CD4-positive, alpha-beta T cell (primary cell): ENCODE results near the gene RNF115. TPM values are rescaled to one million over a fixed set of nuclear protein-coding genes. Genes with fewer than 3 reads are reported as not detected.

Experiments
- ATAC-seq: fragments of 200-7000 bp; cut with Tn5 transposase; one replicate; pipeline ENCODE4 v1.10.0; 2022; ENCODE audit warnings: mild to moderate bottlenecking; ENCODE audit not compliant: poor library complexity
- CTCF ChIA-PET: fragments of 350-600 bp; sonication (Branson Sonifier 250); formaldehyde crosslinking; loops from one replicate; lab custom pipeline; 2021; ENCODE audit warnings: antibody characterized with exemption, inconsistent platforms; lab: Charles Lee
- POLR2A ChIA-PET: fragments of 350-600 bp; sonication (Branson Sonifier 250); formaldehyde crosslinking; loops from one replicate; lab custom pipeline; 2021; ENCODE audit warnings: antibody characterized with exemption, inconsistent platforms; lab: Charles Lee
- DNase-seq, 14 experiments: peaks; one replicate each; pipeline ENCODE4 v3.0.0-alpha.2; 2013 to 2020; ENCODE audit warnings: mixed read lengths in 2 of 14
- H3K27ac ChIP-seq, 2 donors: one replicate each; pipeline versions ENCODE4 v1.5.1 to v1.7.0; 2013; ENCODE audit warnings: low read length in 2 of 2, low read depth in 1 of 2, mild to moderate bottlenecking in 1 of 2
- H3K27me3 ChIP-seq, 2 experiments: 1 replicate in 1 of 2; 2 replicates in 1 of 2; pipeline versions ENCODE4 v1.6.1 to v1.7.0; 2013; ENCODE audit warnings: low read length in 2 of 2, control low read depth in 1 of 2, mild to moderate bottlenecking in 1 of 2, moderate library complexity in 1 of 2; ENCODE audit not compliant: insufficient read depth in 2 of 2, control insufficient read depth in 1 of 2
- H3K36me3 ChIP-seq: one replicate; pipeline ENCODE4 v1.6.1; 2013; ENCODE audit warnings: low read length, control low read depth; ENCODE audit not compliant: insufficient read depth
- H3K4me1 ChIP-seq: one replicate; pipeline ENCODE4 v1.6.1; 2013; ENCODE audit warnings: low read length, control low read depth; ENCODE audit not compliant: insufficient read depth
- H3K4me3 ChIP-seq: one replicate; pipeline ENCODE4 v1.5.1; 2013; ENCODE audit warnings: mild to moderate bottlenecking, low read length, moderate library complexity
- H3K9me3 ChIP-seq, 2 experiments: 1 replicate in 1 of 2; 2 replicates in 1 of 2; pipeline versions ENCODE4 v1.6.1 to v1.7.0; 2013; ENCODE audit warnings: low read length in 2 of 2, mild to moderate bottlenecking in 2 of 2, control low read depth in 1 of 2, moderate library complexity in 1 of 2; ENCODE audit not compliant: control insufficient read depth in 1 of 2, insufficient read depth in 1 of 2
- H3K27ac Mint-ChIP-seq: one replicate; pipeline ENCODE4 v1.8.0; 2020; ENCODE audit warnings: mixed read lengths
- H3K27me3 Mint-ChIP-seq: one replicate; pipeline ENCODE4 v1.8.0; 2021; ENCODE audit warnings: mixed read lengths
- H3K36me3 Mint-ChIP-seq: one replicate; pipeline ENCODE4 v1.8.0; 2021; ENCODE audit warnings: low read depth, mixed read lengths
- H3K4me1 Mint-ChIP-seq: one replicate; pipeline ENCODE4 v1.8.0; 2021; ENCODE audit warnings: low read depth, mixed read lengths
- H3K4me3 Mint-ChIP-seq: one replicate; pipeline ENCODE4 v1.8.0; 2020; ENCODE audit warnings: mild to moderate bottlenecking, mixed read lengths
- H3K9me3 Mint-ChIP-seq: one replicate; pipeline ENCODE4 v1.8.0; 2020; ENCODE audit warnings: mixed read lengths
- CTCF ChIP-seq: fragments of 200-600 bp; IDR thresholded peaks from one replicate; pipeline ENCODE4 v1.8.0; 2022; ENCODE audit warnings: antibody characterized with exemption, mild to moderate bottlenecking
- intact Hi-C, 2 experiments: fragments of 100-400 bp; cut with DNase I in 1 of 2; cut with micrococcal nuclease in 1 of 2; formaldehyde crosslinking; loops; one replicate each; pipeline versions ENCODE4 v1.15.1 to v1.9.0; 2023 to 2025; cut with DNase I, micrococcal nuclease
- total RNA-seq, 174 experiments: library from RNA in 2 of 174; stranded (reverse) in 2 of 174; gene quantifications; one replicate each; pipeline ENCODE4 v1.2.3 and lab custom pipeline; 2021 to 2026

Gene RNF115
- total RNA-seq, 2 experiments from 2014 or later = 11.4 to 11.9 TPM

- H3K4me3 Mint-ChIP-seq = no peak overlapping the region
- DNase-seq (no peak), ATAC-seq (no peak)
- TF ChIP-seq CTCF = no peak
- H3K4me1 Mint-ChIP-seq = peaks cover 26% of the 10 kb centered on the region
- Histone ChIP-seq H3K4me1 (no peaks in the 10 kb centered on the region), H3K27ac (no peak overlapping the region), H3K27me3 (no peaks in the 10 kb centered on the region), H3K4me3 (no peak overlapping the region), H3K36me3 (peaks cover 19% of the 10 kb centered on the region), H3K9me3 (no peaks in the 10 kb centered on the region)
- ChIA-PET POLR2A (no interaction called here), CTCF (no interaction called here)
- intact Hi-C loops = no loop called here
- no peaks in the 10 kb centered on the region for H3K9me3 Mint-ChIP-seq
- H3K27me3 Mint-ChIP-seq = no peaks in the 10 kb centered on the region
- peaks cover 62% of the 10 kb centered on the region for H3K36me3 Mint-ChIP-seq
- no peak overlapping the region for H3K27ac Mint-ChIP-seq
Measured at GRCh38 chr1:145782272-145783099, 41.4 kb downstream of the RNF115 start.

- DNase-seq (no peak), ATAC-seq (no peak)
- CTCF ChIA-PET = no interaction called here
- no peak overlapping the region for H3K27ac Mint-ChIP-seq
- H3K4me3 Mint-ChIP-seq = no peak overlapping the region
- H3K4me3 ChIP-seq = no peak overlapping the region
- H3K9me3 Mint-ChIP-seq = no peaks in the 10 kb centered on the region
- peaks cover 10% of the 10 kb centered on the region for H3K4me1 Mint-ChIP-seq
- no peak for TF ChIP-seq CTCF
- no peaks in the 10 kb centered on the region for H3K4me1 ChIP-seq
- peaks cover 3% of the 10 kb centered on the region for H3K36me3 ChIP-seq
- intact Hi-C loops = no loop called here
- no peaks in the 10 kb centered on the region for H3K27me3 ChIP-seq
- POLR2A ChIA-PET = no interaction called here
- no peak overlapping the region for H3K27ac ChIP-seq
- peaks cover 44% of the 10 kb centered on the region for H3K36me3 Mint-ChIP-seq
- no peaks in the 10 kb centered on the region for H3K9me3 ChIP-seq
- no peaks in the 10 kb centered on the region for H3K27me3 Mint-ChIP-seq
Measured at GRCh38 chr1:145778146-145778540, 45.8 kb downstream of the RNF115 start.

- POLR2A ChIA-PET = no interaction called here
- intact Hi-C loops = no loop called here
- Histone ChIP-seq H3K27me3 (no peaks in the 10 kb centered on the region), H3K36me3 (peaks cover 3% of the 10 kb centered on the region), H3K4me1 (no peaks in the 10 kb centered on the region), H3K4me3 (no peak overlapping the region), H3K27ac (no peak overlapping the region), H3K9me3 (no peaks in the 10 kb centered on the region)
- no peak for ATAC-seq
- Mint-ChIP-seq H3K27ac (no peak overlapping the region), H3K9me3 (no peaks in the 10 kb centered on the region), H3K4me3 (no peak overlapping the region), H3K36me3 (peaks cover 44% of the 10 kb centered on the region), H3K4me1 (peaks cover 10% of the 10 kb centered on the region), H3K27me3 (no peaks in the 10 kb centered on the region)
- no peak for DNase-seq
- no peak for TF ChIP-seq CTCF
- CTCF ChIA-PET = no interaction called here
Measured at GRCh38 chr1:145777357-145778145, 46.3 kb downstream of the RNF115 start.
